ENCODE data around the gene PIR.

- no peak for TF ChIP-seq CTCF (IDR thresholded peaks at IDR 0.05; ENCODE audit: low read depth, low read length)
- no peak for TF ChIP-seq EZH2phosphoT487 (IDR thresholded peaks at IDR 0.05; ENCODE audit: low read depth)
These were observed 108.8 kb downstream of the PIR start, which contains the start of gene VEGFD for GRCh38 chrX:15384304-15384703.
